Nephron (organoid): ENCODE data around the gene EPG5.

Experiments
- H3K27ac Mint-ChIP-seq, 3 experiments: 2 replicates each; pipeline ENCODE4 v1.8.0; 2020; ENCODE audit warnings: mixed read lengths in 3 of 3, mild to moderate bottlenecking in 2 of 3, moderate library complexity in 1 of 3
- H3K27me3 Mint-ChIP-seq: 2 replicates; pipeline ENCODE4 v1.8.0; 2021; ENCODE audit warnings: low read depth, mild to moderate bottlenecking, moderate library complexity, mixed read lengths
- H3K36me3 Mint-ChIP-seq: 2 replicates; pipeline ENCODE4 v1.8.0; 2020; ENCODE audit warnings: low read depth, mixed read lengths
- H3K4me1 Mint-ChIP-seq: 2 replicates; pipeline ENCODE4 v1.8.0; 2020; ENCODE audit warnings: mixed read lengths
- H3K4me3 Mint-ChIP-seq, 3 experiments: 2 replicates each; pipeline ENCODE4 v1.8.0; 2020; ENCODE audit warnings: mild to moderate bottlenecking in 3 of 3, mixed read lengths in 3 of 3, moderate library complexity in 2 of 3
- H3K9me3 Mint-ChIP-seq: 2 replicates; pipeline ENCODE4 v1.8.0; 2020; ENCODE audit warnings: mixed read lengths
- TF ChIP-seq, protein P1 (sequence below), 3 experiments: fragments of 200-600 bp; sonication (generic); IDR thresholded peaks; one replicate each; pipeline ENCODE4 v1.5.0; 2021; ENCODE audit warnings: antibody characterized with exemption in 3 of 3; ENCODE audit not compliant: unreplicated experiment in 3 of 3

Gene EPG5

GRCh38 chr18:45891806-45892205 is 75.3 kb downstream of the EPG5 start:
- Mint-ChIP-seq H3K36me3 (peaks cover 51% of the 10 kb centered on the region), H3K4me1 (no peaks in the 10 kb centered on the region), H3K9me3 (no peaks in the 10 kb centered on the region), H3K4me3 (no peak overlapping the region), H3K27ac (peak overlapping the region in 2 of 3 experiments; percentile 16 to 25), H3K27me3 (no peaks in the 10 kb centered on the region)
- TF ChIP-seq, protein P1, sequence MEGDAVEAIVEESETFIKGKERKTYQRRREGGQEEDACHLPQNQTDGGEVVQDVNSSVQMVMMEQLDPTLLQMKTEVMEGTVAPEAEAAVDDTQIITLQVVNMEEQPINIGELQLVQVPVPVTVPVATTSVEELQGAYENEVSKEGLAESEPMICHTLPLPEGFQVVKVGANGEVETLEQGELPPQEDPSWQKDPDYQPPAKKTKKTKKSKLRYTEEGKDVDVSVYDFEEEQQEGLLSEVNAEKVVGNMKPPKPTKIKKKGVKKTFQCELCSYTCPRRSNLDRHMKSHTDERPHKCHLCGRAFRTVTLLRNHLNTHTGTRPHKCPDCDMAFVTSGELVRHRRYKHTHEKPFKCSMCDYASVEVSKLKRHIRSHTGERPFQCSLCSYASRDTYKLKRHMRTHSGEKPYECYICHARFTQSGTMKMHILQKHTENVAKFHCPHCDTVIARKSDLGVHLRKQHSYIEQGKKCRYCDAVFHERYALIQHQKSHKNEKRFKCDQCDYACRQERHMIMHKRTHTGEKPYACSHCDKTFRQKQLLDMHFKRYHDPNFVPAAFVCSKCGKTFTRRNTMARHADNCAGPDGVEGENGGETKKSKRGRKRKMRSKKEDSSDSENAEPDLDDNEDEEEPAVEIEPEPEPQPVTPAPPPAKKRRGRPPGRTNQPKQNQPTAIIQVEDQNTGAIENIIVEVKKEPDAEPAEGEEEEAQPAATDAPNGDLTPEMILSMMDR (IDR thresholded peaks at IDR 0.05; ENCODE audit: unreplicated experiment in 3 of 3) = no peak

DNA sequence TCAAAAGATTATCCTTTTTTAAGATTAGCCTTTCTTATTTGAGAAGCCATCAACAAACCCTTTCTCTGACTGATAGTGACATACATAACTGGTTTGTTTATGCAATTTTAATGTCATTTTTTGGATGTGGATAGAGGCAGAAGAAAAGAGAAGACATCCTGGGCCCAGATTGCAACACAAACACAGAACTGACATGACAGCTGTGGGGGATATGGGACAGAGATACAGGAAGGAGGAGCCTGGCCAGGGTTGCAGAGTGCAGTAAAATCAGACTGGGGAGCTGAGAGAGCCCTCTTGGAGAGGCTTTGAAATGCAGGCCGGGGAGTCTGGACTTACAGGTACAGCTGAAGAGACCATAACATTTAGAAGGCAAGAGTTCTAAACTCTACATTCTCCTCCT is 76.5 kb downstream of the EPG5 start:
- Mint-ChIP-seq H3K4me1 (no peaks in the 10 kb centered on the region), H3K4me3 (no peak overlapping the region), H3K27me3 (no peaks in the 10 kb centered on the region), H3K36me3 (peaks cover 43% of the 10 kb centered on the region), H3K9me3 (no peaks in the 10 kb centered on the region), H3K27ac (no peak overlapping the region)
- TF ChIP-seq, protein P1 (IDR thresholded peaks at IDR 0.05; ENCODE audit: unreplicated experiment in 3 of 3) = no peak

- H3K36me3 Mint-ChIP-seq = peaks cover 32% of the 10 kb centered on the region
- TF ChIP-seq, protein P1 (IDR thresholded peaks at IDR 0.05; ENCODE audit: unreplicated experiment in 3 of 3) = no peak
- no peak overlapping the region for H3K27ac Mint-ChIP-seq
- H3K9me3 Mint-ChIP-seq = no peaks in the 10 kb centered on the region
- no peaks in the 10 kb centered on the region for H3K27me3 Mint-ChIP-seq
- no peaks in the 10 kb centered on the region for H3K4me1 Mint-ChIP-seq
- no peak overlapping the region for H3K4me3 Mint-ChIP-seq
Measured at GRCh38 chr18:45889419-45890064, 77.6 kb downstream of the EPG5 start.

GRCh38 chr18:45887585-45887984 is 79.5 kb downstream of the EPG5 start:
- no peak overlapping the region for H3K27ac Mint-ChIP-seq
- no peaks in the 10 kb centered on the region for H3K9me3 Mint-ChIP-seq
- peaks cover 38% of the 10 kb centered on the region for H3K36me3 Mint-ChIP-seq
- H3K27me3 Mint-ChIP-seq = no peaks in the 10 kb centered on the region
- TF ChIP-seq, protein P1 (IDR thresholded peaks at IDR 0.05; ENCODE audit: unreplicated experiment in 3 of 3) = no peak
- H3K4me3 Mint-ChIP-seq = no peak overlapping the region
- H3K4me1 Mint-ChIP-seq = no peaks in the 10 kb centered on the region

DNA sequence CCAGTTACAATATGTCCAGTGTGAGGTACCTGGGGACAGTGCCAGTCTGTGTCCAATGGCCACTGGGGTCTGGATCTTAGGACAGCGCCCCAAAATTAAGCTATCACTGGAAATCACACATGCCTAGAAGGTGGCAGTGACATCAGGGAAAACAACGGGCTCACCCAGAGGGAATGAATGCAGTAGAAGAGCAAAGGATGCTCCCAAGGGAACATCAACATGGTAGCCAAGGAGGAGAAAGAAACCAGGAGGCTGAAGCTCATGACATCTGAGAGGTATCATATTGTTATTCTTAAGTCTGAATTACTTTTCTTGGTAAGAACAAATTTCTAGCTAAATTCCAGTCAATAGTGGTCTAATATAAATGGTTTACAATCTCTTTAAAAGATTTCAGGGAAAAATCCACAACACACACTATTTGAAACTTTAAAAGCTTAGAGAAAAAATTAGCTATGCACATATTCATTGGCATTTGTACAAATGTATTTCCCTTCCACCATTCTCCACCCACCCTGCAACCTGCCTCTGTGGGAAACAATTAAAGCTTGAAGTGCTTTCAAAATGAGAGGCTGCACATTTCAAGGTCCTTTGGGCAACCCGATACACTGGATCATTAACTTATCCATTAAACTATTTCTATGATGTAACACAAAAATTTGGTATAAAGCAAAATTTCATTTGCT is 86.1 kb downstream of the EPG5 start:
- H3K4me3 Mint-ChIP-seq = no peak overlapping the region
- H3K27me3 Mint-ChIP-seq = no peaks in the 10 kb centered on the region
- no peak overlapping the region for H3K27ac Mint-ChIP-seq
- H3K36me3 Mint-ChIP-seq = peaks cover 51% of the 10 kb centered on the region
- TF ChIP-seq, protein P1 (IDR thresholded peaks at IDR 0.05; ENCODE audit: unreplicated experiment in 3 of 3) = no peak
- peaks cover 5% of the 10 kb centered on the region for H3K4me1 Mint-ChIP-seq
- H3K9me3 Mint-ChIP-seq = no peaks in the 10 kb centered on the region
